Endothelial cell (in vitro differentiated cells): ENCODE results near the gene TMIGD3. TPM values are rescaled to one million over a fixed set of nuclear protein-coding genes. Genes with fewer than 3 reads are reported as not detected.
A peak's percentile ranks its signal among the peaks of the same experiment; 100 is the strongest.

Experiments
- DNase-seq: peaks from one replicate; pipeline ENCODE4 v3.0.0; 2021; ENCODE audit warnings: low spot score
- H3K27ac Mint-ChIP-seq: one replicate; pipeline ENCODE4 v1.8.0; 2021; ENCODE audit warnings: mixed read lengths, inconsistent platforms; ENCODE audit not compliant: unreplicated experiment
- H3K27me3 Mint-ChIP-seq: one replicate; pipeline ENCODE4 v1.8.0; 2021; ENCODE audit warnings: mild to moderate bottlenecking, moderate library complexity, mixed read lengths, inconsistent platforms; ENCODE audit not compliant: unreplicated experiment
- H3K36me3 Mint-ChIP-seq: one replicate; pipeline ENCODE4 v1.8.0; 2021; ENCODE audit warnings: mild to moderate bottlenecking, low read depth, mixed read lengths, inconsistent platforms; ENCODE audit not compliant: unreplicated experiment
- H3K4me1 Mint-ChIP-seq: one replicate; pipeline ENCODE4 v1.8.0; 2021; ENCODE audit warnings: mild to moderate bottlenecking, mixed read lengths, inconsistent platforms; ENCODE audit not compliant: unreplicated experiment
- H3K4me3 Mint-ChIP-seq: one replicate; pipeline ENCODE4 v1.8.0; 2021; ENCODE audit warnings: mild to moderate bottlenecking, mixed read lengths, inconsistent platforms; ENCODE audit not compliant: unreplicated experiment
- H3K9me3 Mint-ChIP-seq: one replicate; pipeline ENCODE4 v1.8.0; 2021; ENCODE audit warnings: mixed read lengths, inconsistent platforms; ENCODE audit not compliant: unreplicated experiment
- CTCF ChIP-seq: fragments of 200-600 bp; sonication (generic); IDR thresholded peaks from one replicate; pipeline ENCODE4 v1.5.0; 2021; ENCODE audit warnings: antibody characterized with exemption; ENCODE audit not compliant: unreplicated experiment
- total RNA-seq: library from RNA; stranded (reverse); fragmentation: NEBNext Ultra II Directional; extraction: Animal tissue kit (Norgen Biotek cat#: 25700); gene quantifications from one replicate; pipeline ENCODE4 v1.2.1, GENCODE V29; 2021; ENCODE audit not compliant: unreplicated experiment

Gene TMIGD3
- total RNA-seq, 1 donor from 2014 or later = 1.1 TPM

DNA sequence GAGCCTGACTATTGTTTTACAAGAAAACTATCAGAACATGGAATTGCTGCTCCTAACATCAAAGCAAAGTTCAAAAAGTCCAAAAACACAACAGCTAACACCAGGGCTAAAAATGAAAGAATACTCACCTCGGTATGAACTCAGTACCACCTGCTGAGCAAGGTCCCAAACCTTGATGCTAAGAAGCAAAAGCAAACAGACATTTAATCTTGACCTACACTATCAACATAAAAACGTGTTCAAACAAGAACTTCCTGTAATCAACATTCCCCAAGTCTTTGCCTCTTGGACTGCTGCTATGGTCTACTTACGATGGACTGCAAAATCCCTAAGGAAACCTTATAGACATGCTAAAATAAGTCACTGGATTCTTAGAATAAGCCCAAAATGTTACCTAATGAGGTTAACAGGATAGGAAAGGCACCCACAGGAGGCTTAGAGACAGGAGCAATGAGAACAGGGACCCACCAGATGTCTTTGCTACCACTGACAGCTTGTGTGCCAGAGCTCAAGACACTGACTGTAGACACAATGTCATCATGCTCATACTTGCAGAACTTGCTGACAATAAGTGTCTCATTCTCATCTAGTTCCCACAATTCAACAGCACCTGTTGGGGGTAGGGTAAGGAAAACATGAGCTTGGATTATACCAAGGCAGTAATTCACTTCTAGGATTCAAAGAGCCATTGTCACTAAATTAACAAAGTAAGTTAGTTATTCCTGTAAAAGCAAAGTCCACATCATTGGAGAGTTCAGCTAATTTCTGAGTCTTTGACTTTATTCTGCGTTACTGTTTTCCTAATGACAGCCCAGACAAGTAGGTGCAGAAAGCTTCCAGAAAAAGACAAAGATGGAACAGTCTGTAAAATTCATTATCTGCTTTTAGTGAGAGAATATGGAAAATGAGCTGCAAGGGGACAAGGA lies 56.2 kb downstream of the TMIGD3 start:
- Mint-ChIP-seq H3K27me3 (peaks cover 7% of the 10 kb centered on the region), H3K36me3 (peaks cover 19% of the 10 kb centered on the region), H3K9me3 (no peaks in the 10 kb centered on the region), H3K4me1 (peaks cover 40% of the 10 kb centered on the region), H3K27ac (no peak overlapping the region), H3K4me3 (peak overlapping the region; percentile 99)
- DNase-seq = no peak
- no peak for TF ChIP-seq CTCF

GRCh38 chr1:111446546-111446945 lies 56.9 kb downstream of the TMIGD3 start:
- Mint-ChIP-seq H3K9me3 (no peaks in the 10 kb centered on the region), H3K27me3 (peaks cover 7% of the 10 kb centered on the region), H3K4me1 (peaks cover 40% of the 10 kb centered on the region), H3K36me3 (peaks cover 19% of the 10 kb centered on the region), H3K4me3 (no peak overlapping the region), H3K27ac (no peak overlapping the region)
- TF ChIP-seq CTCF = no peak
- DNase-seq = no peak

DNA sequence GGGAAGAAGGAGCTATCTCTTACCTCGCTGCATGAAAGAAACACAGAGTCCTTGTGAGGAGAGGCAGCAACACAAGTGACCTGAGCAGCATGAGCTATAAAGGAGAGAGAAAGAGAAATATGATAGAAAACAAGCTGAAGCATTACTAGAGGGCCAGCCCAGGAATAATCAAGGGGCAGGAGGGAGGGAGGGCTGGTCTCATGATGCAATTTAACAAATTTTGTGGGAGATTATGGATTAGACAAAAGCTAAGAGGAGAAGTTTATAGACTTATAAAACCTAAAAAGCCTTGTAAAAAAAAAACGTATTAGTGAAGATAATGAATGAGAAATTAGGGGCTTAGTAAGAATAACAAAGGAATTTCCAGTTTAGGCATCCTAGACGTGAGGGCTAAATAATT lies 59.4 kb downstream of the TMIGD3 start:
- no peak for TF ChIP-seq CTCF
- Mint-ChIP-seq H3K36me3 (peaks cover 29% of the 10 kb centered on the region), H3K27me3 (peaks cover 3% of the 10 kb centered on the region), H3K27ac (no peak overlapping the region), H3K4me1 (peaks cover 30% of the 10 kb centered on the region), H3K4me3 (no peak overlapping the region), H3K9me3 (no peaks in the 10 kb centered on the region)
- no peak for DNase-seq

DNA sequence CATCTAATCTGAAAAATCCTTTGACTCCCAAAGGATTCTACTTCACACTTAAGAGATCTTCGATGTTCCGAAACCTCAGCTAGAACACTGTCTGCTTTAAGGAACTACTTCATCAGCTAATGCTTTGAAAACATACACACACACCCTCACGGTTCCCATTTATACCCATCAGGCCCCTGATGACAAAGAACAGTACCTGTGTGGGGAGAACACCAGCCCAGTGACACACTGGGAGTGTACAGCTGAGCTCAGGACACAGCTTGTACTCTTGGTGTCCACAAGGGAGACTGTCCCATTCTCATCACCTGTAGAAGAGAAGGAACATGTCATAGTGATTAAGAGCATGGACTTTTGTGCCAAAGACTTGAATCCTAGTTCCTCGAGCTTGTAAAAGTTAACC lies 61.0 kb downstream of the TMIGD3 start:
- no peak for DNase-seq
- Mint-ChIP-seq H3K4me3 (no peak overlapping the region), H3K36me3 (peaks cover 35% of the 10 kb centered on the region), H3K4me1 (peaks cover 19% of the 10 kb centered on the region), H3K27ac (no peak overlapping the region), H3K9me3 (no peaks in the 10 kb centered on the region), H3K27me3 (no peaks in the 10 kb centered on the region)
- no peak for TF ChIP-seq CTCF

DNA sequence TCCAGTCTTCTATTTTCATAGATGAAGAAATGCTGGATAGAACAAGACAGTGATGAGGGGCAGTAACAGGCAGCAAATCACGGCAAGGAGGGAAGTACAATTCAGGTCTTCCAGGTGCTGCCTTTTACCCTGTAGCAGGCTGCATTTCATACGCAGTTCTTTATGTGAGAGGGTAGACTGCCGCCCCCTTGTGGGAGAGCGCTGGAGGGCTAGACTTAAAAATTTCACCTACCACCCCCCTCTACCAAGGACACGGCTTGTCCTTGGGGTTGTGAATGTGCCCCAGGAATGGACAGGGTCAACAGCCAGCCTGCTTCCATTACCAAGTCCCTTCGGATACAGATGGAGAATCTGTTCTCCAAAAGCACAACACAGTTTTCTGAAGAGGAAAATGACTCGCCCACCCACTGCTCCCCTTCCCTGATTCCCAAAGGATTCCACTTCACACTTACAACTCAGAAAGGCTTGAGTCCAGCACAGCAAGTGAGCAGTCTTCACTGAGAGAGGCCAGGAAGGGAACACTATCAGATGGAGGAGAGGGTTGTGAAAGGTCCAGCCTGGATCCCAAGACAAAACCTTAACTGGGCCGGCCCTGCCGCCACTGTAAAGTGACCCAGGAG lies 61.8 kb downstream of the TMIGD3 start:
- Mint-ChIP-seq H3K9me3 (no peaks in the 10 kb centered on the region), H3K4me1 (peaks cover 13% of the 10 kb centered on the region), H3K27ac (no peak overlapping the region), H3K27me3 (no peaks in the 10 kb centered on the region), H3K36me3 (peaks cover 35% of the 10 kb centered on the region), H3K4me3 (no peak overlapping the region)
- peak; percentile 71 for DNase-seq
- TF ChIP-seq CTCF = peak; percentile 70
